Ovary (tissue), 9 donors: ENCODE measurements around the gene NR2E3. TPM values are rescaled to one million over a fixed set of nuclear protein-coding genes. Genes with fewer than 3 reads are reported as not detected.
A peak's percentile ranks its signal among the peaks of the same experiment; 100 is the strongest.

Source experiments
- DNase-seq, 5 donors: peaks; one replicate each; pipeline ENCODE4 v3.0.0-alpha.2; 2019 to 2020
- H3K27ac ChIP-seq, 2 donors: fragments of 200-600 bp; one replicate each; pipeline versions ENCODE4 v1.5.1 to v1.8.0; 2019 to 2022
- H3K27me3 ChIP-seq: fragments of 200-600 bp; one replicate; pipeline ENCODE4 v1.8.0; 2022
- H3K36me3 ChIP-seq: fragments of 200-600 bp; sonication (generic); one replicate; pipeline ENCODE4 v1.5.1; 2019
- H3K4me1 ChIP-seq: one replicate; pipeline ENCODE4 v1.8.1; 2013; ENCODE audit warnings: mild to moderate bottlenecking, moderate library complexity; ENCODE audit not compliant: insufficient read depth
- H3K4me3 ChIP-seq: fragments of 200-600 bp; sonication (generic); one replicate; pipeline ENCODE4 v1.5.1; 2017
- H3K9me3 ChIP-seq, 2 donors: fragments of 200-600 bp in 1 of 2; sonication (generic) in 1 of 2; one replicate each; pipeline versions ENCODE4 v1.5.1 to v1.8.1; 2013 to 2019; ENCODE audit warnings: mild to moderate bottlenecking in 1 of 2, moderate library complexity in 1 of 2
- CTCF ChIP-seq, 3 donors: fragments of 450-650 bp in 2 of 3; fragments of 200-600 bp in 1 of 3; IDR thresholded peaks; one replicate each; pipeline versions ENCODE4 v1.5.1 to v1.8.0; 2016 to 2022; ENCODE audit warnings: antibody characterized with exemption in 3 of 3, mild to moderate bottlenecking in 1 of 3
- EP300 ChIP-seq: sonication (generic); formaldehyde crosslinking; IDR thresholded peaks from one replicate; pipeline ENCODE4 v1.6.1; 2017; ENCODE audit warnings: antibody characterized with exemption
- POLR2A ChIP-seq: fragments of 450-650 bp; IDR thresholded peaks from one replicate; pipeline ENCODE4 v1.6.1; 2017; ENCODE audit warnings: antibody characterized with exemption, mild to moderate bottlenecking, moderate library complexity
- WGBS, 3 donors: extraction: QIAGEN DNeasy Blood & Tissue Kit in 1 of 3; methylation state at CpG; one replicate each; pipeline versions ENCODE4 v1.1.5 to v1.1.7; 2013 to 2017; 5-methylcytosine and 5-hydroxymethylcytosine counted together
- intact Hi-C, 4 donors: fragments of 100-400 bp; cut with DNase I; formaldehyde crosslinking; loops; one replicate each; pipeline versions ENCODE4 v1.11.0 to v1.15.1; 2022 to 2023
- polyA plus RNA-seq, 2 donors: library from polyadenylated mRNA; stranded (reverse); fragments of 200-250 nt in 1 of 2; fragments of 350-450 nt in 1 of 2; fragmentation: Illumina TruSeq in 1 of 2; extraction: RNeasy Lipid Tissue Mini Kit (QIAGEN cat#74804) in 1 of 2; gene quantifications; one replicate each; pipeline ENCODE4 v1.2.3, GENCODE V29; 2013 to 2014
- total RNA-seq, 7 donors: library from RNA; depleted of rRNA in 2 of 7; stranded (reverse); fragments of >200 nt in 2 of 7; fragmentation: NEBNext Ultra II Directional in 3 of 7; extraction: Animal tissue kit (Norgen Biotek cat#: 25700) in 3 of 7; gene quantifications; one replicate each; pipeline versions ENCODE4 v1.1.0 to v1.2.4, GENCODE V29; 2016 to 2023
- donor health status: DM: no; HTN: no; CAD: no; lungs with moderate emphysema.
- donor health status: DM: no; HTN: no; CAD: no.
- donor health status: Bipolar disorder and iron deficiency.
- donor health status: DM: yes; HTN: yes; CAD: no.
- donor health status: DM: no; HTN: no; CAD: no.
- donor health status: DM: yes; HTN: yes; CAD: no.

NR2E3 gene
- total and polyA plus RNA-seq, 9 donors = 0.04 to 0.69 (median 0.22) TPM; not detected in 5

DNA sequence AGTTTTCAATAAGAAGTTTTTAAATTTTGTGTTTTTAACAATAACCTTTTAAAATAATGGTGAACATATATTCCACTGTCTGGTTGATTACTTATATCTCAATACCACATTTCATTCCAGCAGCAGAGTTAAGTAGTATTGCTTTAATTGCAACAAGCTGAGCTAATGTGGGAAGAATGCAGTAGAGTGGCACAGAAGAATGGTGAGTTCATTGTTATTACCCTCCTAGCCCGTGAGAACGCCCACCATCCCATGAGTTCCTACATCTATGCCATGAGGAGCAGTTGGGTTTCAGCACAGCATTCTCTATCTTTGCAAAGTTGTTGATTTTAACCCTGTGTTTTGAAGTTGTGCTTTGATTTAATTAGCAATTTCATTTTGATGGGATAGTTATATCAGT is 17.8 kb upstream of the NR2E3 start:
- Histone ChIP-seq H3K27ac (no peak overlapping the region), H3K9me3 (no peaks in the 10 kb centered on the region), H3K27me3 (no peaks in the 10 kb centered on the region), H3K4me1 (no peaks in the 10 kb centered on the region), H3K36me3 (no peaks in the 10 kb centered on the region), H3K4me3 (no peak overlapping the region)
- WGBS, 3 donors = 37 to 51% (median 39%) methylated on average over 2 of the region's 2 CpGs
- no peak for DNase-seq
- no peak for TF ChIP-seq CTCF (IDR thresholded peaks at IDR 0.05)
- no peak for TF ChIP-seq POLR2A
- no peak for TF ChIP-seq EP300
- intact Hi-C loops = no loop called here

- Histone ChIP-seq H3K9me3 (no peaks in the 10 kb centered on the region), H3K27ac (no peak overlapping the region), H3K36me3 (no peaks in the 10 kb centered on the region), H3K4me3 (no peak overlapping the region), H3K4me1 (no peaks in the 10 kb centered on the region), H3K27me3 (no peaks in the 10 kb centered on the region)
- intact Hi-C loops = no loop called here
- no peak for TF ChIP-seq EP300
- TF ChIP-seq CTCF (IDR thresholded peaks at IDR 0.05) = no peak
- TF ChIP-seq POLR2A = no peak
- DNase-seq = no peak
- WGBS, 3 donors = 76 to 84% (median 77%) methylated on average over 6 of the region's 6 CpGs
Measured at GRCh38 chr15:71798641-71799040, 11.7 kb upstream of the NR2E3 start.

DNA sequence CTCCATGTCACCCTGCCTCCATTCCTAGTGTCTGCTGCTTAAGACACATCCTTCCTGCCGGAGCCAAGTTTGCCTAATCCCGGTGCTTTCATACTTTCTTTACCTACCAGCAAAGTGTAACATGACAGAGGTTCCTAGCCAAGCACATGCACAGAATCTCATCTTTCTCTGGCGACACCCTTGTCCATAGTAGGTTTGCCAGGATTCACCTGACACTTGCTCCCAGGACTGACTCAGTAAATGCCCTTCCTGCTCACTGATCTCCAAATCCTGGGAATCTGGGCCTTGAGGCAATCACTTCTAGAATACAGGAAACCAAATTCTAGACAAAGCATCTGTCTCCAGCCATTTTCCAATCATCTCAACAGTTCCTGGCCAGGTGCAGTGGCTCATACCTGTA is 10.2 kb upstream of the NR2E3 start:
- no peak overlapping the region for H3K4me3 ChIP-seq
- no peaks in the 10 kb centered on the region for H3K9me3 ChIP-seq
- intact Hi-C loops = loop anchor here in 2 of 4 donors (2.0 to 10.0 kb wide), 2 partner anchors 61 to 335 kb away; no protein-coding TSS in a partner anchor
- no peaks in the 10 kb centered on the region for H3K4me1 ChIP-seq
- WGBS, 3 donors = 83 to 91% (median 88%) methylated on average over 3 of the region's 3 CpGs
- no peak overlapping the region for H3K27ac ChIP-seq
- no peaks in the 10 kb centered on the region for H3K27me3 ChIP-seq
- no peaks in the 10 kb centered on the region for H3K36me3 ChIP-seq
- no peak for TF ChIP-seq EP300
- TF ChIP-seq POLR2A = no peak
- no peak for TF ChIP-seq CTCF (IDR thresholded peaks at IDR 0.05)
- DNase-seq = no peak

DNA sequence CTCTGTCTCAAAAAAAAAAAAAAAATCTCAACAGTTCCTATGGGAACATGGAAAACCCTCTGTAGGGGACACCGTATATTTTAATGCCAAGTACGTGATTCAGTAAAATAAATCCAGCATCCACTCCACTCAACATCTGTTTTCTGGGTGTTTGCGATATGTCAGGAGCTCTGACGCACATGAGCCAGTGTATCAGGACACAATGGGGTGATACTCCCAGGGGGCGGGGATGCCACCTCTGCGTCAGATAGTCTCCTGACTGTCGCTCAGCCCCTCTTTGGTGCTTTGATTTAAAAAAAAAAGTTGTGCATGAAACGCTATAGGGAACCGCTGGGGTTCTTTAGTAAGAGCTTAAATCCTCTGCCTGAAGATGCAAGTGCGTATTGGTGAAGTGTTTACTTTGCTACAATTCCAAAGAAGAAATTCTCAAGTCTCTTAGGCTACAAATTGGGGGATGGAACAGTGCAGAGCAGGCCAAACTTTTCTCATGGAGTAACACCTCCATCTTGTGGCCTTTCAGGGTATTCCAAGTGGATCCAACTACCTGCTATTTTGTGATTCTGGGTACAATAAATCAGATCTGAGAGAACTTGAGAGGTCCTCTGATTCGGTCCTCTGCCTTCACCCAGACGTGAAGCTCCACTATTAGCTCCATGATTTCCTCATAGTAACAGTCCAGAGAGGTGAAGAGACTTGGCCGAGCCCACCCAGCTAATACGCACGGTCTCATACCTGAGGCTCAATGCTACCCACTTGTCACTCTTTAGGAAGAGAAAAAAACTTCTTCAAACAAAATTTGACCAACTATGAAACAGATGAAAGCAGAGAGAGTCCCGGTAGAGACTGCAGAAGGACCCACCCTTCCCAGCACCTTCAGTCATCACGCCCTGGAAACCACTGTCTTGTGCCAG is 9.3 kb upstream of the NR2E3 start:
- TF ChIP-seq CTCF (IDR thresholded peaks at IDR 0.05) (peak; percentile 23 to 80 (median 39)), POLR2A (no peak)
- Histone ChIP-seq H3K27ac (no peak overlapping the region), H3K27me3 (no peaks in the 10 kb centered on the region), H3K4me1 (no peaks in the 10 kb centered on the region), H3K9me3 (no peaks in the 10 kb centered on the region), H3K4me3 (no peak overlapping the region), H3K36me3 (no peaks in the 10 kb centered on the region)
- intact Hi-C loops = loop anchor here in 2 of 4 donors (2.0 to 10.0 kb wide), 2 partner anchors 62 to 336 kb away; no protein-coding TSS in a partner anchor
- DNase-seq = no peak
- WGBS, 3 donors = 58 to 61% (median 59%) methylated on average over 17 of the region's 17 CpGs
